Fibroblast of mammary gland (primary cell): Measurements from ENCODE around the gene COL23A1.
A peak's percentile ranks its signal among the peaks of the same experiment; 100 is the strongest.
"Not testable (repeated sequence)": the region's sequence is repeated elsewhere in the genome, so short reads cannot be mapped to it uniquely, and the experiment has no call there.

Experiments
- DNase-seq: peaks from one replicate; pipeline ENCODE4 v3.0.0-alpha.2; 2010; ENCODE audit warnings: low read depth
- H3K4me3 ChIP-seq: 2 replicates; pipeline ENCODE4 v1.5.1; 2011; ENCODE audit warnings: low read depth, mild to moderate bottlenecking, low read length, moderate library complexity; ENCODE audit not compliant: control insufficient read depth
- TF ChIP-seq, protein P1 (sequence below): conservative IDR thresholded peaks from 2 replicates; pipeline ENCODE4 v1.5.1; 2011; ENCODE audit warnings: low read depth, low read length, inconsistent platforms; ENCODE audit not compliant: control insufficient read depth, insufficient read depth

COL23A1 gene

DNA sequence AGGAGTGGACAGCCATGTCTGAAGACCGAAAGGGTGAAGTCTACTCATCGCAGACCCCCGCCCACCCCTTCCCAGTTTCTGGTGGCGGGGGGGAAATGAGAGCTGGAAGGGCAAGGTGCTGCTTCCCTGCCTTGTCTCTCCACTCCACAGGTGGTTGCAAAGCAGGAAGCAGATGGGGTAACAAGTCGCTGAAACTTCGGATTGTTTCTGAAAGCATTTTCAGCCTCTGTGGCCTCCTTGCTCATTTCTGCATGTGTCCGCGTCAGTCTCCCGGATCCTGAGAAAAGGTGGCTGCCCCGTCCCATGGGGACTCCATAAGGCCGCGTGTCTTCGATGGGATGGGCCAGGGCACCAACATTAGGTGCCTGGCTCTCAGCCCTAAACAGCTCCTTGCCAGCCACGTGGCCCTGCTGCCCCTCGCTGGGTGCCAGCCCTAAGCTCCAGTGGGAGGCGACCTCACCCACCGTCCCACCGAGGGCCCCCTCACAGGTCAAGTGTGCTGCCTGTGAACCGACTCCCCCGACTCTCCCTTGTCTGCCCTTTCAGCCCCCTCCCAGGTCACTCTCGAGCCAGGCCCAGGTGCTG lies 358.6 kb downstream of the COL23A1 start:
- H3K4me3 ChIP-seq, result peak overlapping the region; percentile 85
- TF ChIP-seq, protein P1, sequence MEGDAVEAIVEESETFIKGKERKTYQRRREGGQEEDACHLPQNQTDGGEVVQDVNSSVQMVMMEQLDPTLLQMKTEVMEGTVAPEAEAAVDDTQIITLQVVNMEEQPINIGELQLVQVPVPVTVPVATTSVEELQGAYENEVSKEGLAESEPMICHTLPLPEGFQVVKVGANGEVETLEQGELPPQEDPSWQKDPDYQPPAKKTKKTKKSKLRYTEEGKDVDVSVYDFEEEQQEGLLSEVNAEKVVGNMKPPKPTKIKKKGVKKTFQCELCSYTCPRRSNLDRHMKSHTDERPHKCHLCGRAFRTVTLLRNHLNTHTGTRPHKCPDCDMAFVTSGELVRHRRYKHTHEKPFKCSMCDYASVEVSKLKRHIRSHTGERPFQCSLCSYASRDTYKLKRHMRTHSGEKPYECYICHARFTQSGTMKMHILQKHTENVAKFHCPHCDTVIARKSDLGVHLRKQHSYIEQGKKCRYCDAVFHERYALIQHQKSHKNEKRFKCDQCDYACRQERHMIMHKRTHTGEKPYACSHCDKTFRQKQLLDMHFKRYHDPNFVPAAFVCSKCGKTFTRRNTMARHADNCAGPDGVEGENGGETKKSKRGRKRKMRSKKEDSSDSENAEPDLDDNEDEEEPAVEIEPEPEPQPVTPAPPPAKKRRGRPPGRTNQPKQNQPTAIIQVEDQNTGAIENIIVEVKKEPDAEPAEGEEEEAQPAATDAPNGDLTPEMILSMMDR, result no peak
- no peak for DNase-seq

DNA sequence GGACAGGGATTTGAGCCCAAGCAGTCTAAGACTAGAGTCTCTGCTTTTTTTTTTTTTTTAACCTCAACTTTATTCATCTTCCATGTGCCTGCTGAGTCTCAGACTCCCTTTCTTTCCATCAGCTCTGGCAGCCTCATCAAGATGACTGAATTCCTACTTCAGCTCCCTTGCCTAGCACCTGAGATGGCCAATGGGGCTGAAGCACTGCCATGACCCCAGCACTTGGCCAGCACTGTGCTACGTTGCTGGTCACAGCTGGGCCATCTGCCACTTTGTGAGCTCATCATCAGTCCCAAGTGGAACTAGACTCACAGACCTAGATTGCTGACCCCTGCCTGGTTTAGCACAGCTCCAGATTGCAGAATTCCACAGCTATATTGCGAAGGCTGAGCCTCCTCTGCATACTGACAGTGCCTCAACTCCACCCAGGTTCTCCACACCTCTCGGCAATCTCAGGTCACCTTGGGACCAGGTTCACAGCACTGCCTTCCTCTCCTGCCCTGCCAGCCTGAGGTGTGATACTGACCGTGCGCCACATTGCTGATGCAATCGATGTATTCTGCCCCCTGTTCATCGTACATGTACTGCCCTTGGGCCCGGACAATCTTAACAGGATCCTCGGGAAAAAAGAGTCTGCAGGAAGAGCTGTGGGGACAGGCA lies 359.2 kb downstream of the COL23A1 start:
- DNase-seq, result peak; percentile 85
- H3K4me3 ChIP-seq, result peak overlapping the region; percentile 85
- TF ChIP-seq, protein P1, result no peak

DNA sequence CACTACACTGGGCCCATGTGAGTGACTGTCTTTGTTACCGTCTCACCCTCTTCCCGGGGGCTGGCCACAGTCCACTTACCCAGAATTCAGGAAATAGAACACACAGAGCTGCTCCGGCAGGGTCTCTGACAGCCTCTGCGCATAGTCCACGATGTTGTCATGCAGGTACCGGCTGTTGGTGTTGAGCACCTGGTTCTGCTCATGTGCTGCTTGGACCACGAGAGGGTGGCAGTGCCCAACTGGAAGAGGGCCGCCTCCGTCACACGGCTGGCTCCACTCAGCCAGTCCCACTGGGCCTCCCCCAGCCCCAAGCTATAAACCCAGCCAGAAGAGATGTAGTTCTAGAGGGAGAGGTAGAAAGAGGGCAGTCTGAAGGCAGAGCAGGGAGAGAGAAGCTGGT lies 360.3 kb downstream of the COL23A1 start:
- TF ChIP-seq, protein P1, result no peak
- no peak for DNase-seq
- no peak overlapping the region for H3K4me3 ChIP-seq

DNA sequence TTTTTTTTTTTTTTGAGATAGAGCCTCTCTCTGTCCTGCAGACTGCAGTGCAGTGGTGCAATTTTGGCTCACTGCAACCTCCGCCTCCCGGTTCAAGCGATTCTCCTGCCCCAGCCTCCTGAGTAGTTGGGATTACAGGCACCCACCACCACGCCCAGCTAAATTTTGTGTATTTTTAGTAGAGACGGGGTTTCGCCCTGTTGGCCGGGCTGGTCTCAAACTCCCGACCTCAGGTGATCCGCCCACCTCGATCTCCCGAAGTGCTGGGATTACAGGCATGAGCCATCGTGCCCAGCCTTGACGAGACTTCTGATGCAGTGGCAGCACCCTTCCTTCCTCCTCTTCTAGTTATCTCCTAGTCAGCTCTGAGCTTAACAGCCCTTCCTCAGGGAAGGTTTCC lies 361.1 kb downstream of the COL23A1 start:
- not testable (repeated sequence) for DNase-seq, H3K4me3 ChIP-seq

DNA sequence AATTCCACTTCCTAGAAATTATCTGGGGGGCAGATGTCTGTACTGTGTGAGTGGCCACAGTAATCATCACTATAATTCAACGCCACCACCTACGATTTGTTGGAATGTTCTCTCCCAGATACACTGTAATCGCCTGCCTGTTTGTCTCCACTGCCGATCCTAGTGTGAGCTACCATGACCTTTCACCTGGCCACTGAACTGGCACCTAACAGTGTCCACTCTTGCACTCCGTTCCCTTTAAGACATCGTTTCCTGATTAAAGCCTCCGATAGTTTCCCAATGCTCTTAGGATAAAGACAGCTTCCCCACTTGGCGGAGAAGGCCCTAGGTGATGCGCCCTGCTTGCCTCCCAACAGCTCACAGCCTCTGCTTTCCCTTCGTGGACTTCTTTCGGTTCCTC lies 361.6 kb downstream of the COL23A1 start:
- no peak for DNase-seq
- TF ChIP-seq, protein P1, result no peak
- H3K4me3 ChIP-seq, result no peak overlapping the region

DNA sequence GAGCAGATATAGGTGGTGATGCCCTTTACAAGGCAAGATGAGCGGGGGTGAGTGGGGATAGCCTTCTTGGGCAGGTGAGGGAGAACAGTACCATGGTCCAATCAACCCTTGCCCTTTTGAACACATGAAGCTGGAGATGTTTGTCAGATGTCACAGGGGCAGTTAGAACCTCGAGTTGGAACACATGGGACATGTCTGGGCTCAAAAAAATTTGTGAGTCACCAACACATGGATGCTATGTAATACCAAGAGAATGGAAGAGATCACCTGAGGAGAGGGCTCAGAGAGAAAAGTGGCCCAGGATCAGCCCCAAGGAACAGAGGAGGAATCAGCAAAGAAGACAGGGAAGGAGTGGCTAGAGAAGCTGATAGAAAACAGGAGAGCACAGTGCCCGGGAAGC lies 362.3 kb downstream of the COL23A1 start:
- peak; percentile 47 for DNase-seq
- no peak overlapping the region for H3K4me3 ChIP-seq
- TF ChIP-seq, protein P1, result no peak

DNA sequence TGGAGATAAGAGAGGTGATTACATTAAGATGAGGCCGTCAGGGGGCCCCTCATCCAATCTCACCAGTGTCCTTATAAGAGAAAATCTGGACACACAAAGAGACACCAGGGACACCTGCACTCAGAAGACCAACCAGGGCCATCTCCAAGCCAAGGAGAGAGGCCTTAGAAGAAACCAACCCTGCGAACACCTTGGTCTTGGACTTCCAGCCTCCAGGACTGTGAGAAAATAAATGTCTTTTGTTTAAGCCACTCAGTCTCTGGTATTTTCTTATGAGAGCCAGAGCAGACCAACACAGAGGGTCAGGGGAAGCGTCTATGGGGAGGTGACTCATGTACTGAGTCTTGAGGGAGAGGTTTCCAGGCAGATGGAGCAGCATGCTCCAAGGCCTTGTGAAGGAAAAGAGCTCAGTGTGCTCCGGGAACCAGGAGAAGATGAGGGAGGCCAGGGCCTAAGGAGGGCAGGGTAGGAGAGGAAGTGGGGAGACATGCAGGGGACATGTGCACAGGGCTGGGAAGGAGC lies 363.0 kb downstream of the COL23A1 start:
- H3K4me3 ChIP-seq, result no peak overlapping the region
- TF ChIP-seq, protein P1, result no peak
- peak; percentile 83 for DNase-seq
